ENCODE results near the gene BCAT1.
A peak's percentile ranks its signal among the peaks of the same experiment; 100 is the strongest.
"Not testable (repeated sequence)": the region's sequence is repeated elsewhere in the genome, so short reads cannot be mapped to it uniquely, and the experiment has no call there.

BCAT1 gene

DNA sequence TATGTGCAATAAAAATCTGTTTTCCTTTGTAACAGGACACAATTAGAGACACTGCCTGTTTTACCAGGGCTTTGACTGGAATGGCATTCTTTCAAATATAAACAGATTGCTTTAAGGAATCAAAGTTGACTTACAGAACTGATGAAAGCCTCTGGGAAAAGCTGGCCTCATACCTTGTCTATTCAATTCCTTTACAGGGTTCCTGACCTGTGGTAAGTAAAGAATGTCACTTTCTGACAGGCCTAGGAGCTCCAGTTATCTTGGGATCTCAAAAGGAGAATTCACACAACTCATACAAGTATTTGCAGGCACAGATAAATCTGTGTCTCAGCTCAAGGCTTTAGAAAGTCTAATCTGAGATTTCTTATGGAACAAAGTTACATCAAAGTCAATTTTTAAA lies 88.4 kb downstream of the BCAT1 start:
- DNase-seq (ENCODE audit: extremely low read depth in 1 of 2, low read depth in 1 of 2) = no peak

DNA sequence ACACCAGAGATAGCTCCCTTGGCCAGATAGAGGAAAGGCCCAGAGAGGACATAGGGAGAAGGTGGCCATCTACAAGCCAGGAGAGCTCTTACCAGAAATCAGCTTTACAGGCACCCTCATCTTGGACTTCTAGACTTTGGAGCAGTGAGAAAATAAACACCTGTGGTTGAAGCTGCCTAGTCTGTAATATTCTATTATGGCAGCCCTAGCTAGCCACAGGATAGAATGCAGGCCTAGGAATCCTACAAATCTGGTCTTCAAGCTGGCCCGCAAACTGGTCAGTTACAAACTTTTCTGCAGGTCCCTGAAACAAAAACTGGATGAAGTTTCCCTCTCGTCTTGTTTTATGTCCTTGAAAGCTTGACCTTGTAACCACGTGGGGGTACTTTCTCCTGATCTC lies 92.4 kb downstream of the BCAT1 start:
- no peak for DNase-seq (ENCODE audit: extremely low read depth in 1 of 2, low read depth in 1 of 2)

DNA sequence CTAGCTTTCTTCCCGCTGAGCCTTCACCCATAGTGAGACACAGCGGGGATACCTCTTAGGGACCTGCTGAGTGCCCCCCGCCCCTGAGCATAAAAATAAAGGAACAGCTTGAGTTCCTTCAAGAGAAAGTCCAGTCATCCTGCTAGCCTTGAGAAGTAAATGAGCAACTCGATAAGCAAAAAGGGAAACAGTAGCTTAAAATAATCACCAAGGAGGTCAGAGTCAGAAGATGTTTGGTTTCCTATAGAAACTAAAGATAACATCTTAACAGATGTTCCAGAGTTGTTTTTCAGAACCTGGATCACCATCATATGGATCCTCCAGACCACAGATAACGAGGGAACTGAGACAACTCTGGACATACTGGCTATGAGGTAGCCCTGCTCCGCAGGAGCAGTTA lies 94.0 kb downstream of the BCAT1 start:
- no peak for DNase-seq (ENCODE audit: extremely low read depth in 1 of 2, low read depth in 1 of 2)

DNA sequence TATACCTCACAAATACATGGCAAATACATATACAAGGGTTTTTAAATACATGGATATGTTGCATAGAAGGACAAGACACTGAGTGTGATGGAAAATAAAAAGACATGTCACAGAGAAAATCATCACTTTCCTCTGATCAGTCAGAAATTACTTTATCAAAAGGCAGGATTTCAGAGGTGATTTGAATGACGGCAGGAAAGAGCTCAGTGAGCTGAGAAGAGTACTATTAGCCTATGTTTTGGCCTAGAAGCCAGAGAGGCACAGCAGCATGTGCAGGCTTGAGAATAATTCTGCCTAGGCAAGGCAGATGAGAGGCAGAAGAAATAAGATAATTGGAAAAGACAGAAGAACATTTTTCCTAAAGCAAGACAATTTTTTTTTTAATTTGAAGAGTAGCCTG lies 94.9 kb downstream of the BCAT1 start:
- no peak for DNase-seq (ENCODE audit: extremely low read depth in 1 of 2, low read depth in 1 of 2)

- DNase-seq (ENCODE audit: extremely low read depth in 1 of 2, low read depth in 1 of 2) = no peak
Observed at GRCh38 chr12:24853588-24853987, 95.3 kb downstream of the BCAT1 start.

DNA sequence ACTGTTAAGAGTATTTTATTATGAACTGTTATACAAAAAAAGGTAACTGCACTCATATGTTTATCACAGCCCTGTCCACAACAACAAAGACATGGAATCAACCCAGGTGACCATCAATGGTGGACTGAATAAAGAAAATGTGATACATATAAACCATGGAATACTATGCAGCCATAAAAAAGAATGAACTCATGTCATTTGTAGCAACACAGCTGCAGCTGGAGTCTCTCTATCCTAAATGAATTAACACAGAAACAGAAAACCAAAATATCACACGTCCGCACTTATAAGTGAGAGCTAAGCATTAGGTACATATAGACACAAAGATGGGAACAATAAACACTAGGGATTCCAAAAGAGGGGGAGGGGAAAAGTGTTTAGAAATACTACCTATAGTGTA lies 95.8 kb downstream of the BCAT1 start:
- DNase-seq (ENCODE audit: extremely low read depth in 1 of 2, low read depth in 1 of 2) = no peak

DNA sequence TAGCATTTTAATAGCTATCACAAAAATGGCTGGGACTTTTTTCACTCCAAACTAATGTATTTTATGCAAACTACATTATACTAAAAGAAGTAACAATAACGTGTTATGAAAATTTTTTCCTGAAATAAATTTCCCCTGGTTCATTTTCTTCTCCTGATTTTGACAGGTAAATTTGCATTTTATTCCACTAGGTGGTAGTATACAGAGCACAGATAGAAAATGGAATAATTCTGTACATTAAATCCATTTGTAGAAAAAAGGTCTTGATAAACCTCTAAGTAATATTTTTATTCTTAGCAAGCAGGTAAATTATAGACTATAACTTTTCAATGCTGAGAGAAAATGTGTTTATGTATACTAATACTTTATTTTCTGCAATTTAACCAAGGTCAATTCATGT lies 96.5 kb downstream of the BCAT1 start:
- DNase-seq (ENCODE audit: extremely low read depth in 1 of 2, low read depth in 1 of 2) = no peak

- not testable (repeated sequence) for DNase-seq (ENCODE audit: extremely low read depth in 1 of 2, low read depth in 1 of 2)
Observed at GRCh38 chr12:24851883-24852282, 97.0 kb downstream of the BCAT1 start.

GRCh38 chr12:24851341-24851740 lies 97.6 kb downstream of the BCAT1 start:
- DNase-seq (ENCODE audit: extremely low read depth in 1 of 2, low read depth in 1 of 2) = no peak

GRCh38 chr12:24850496-24850895 lies 98.4 kb downstream of the BCAT1 start:
- no peak for DNase-seq (ENCODE audit: extremely low read depth in 1 of 2, low read depth in 1 of 2)

- no peak for DNase-seq (ENCODE audit: extremely low read depth in 1 of 2, low read depth in 1 of 2)
Observed at GRCh38 chr12:24848941-24849477, 99.9 kb downstream of the BCAT1 start.

- no peak for DNase-seq (ENCODE audit: extremely low read depth in 1 of 2, low read depth in 1 of 2)
Observed at GRCh38 chr12:24846689-24847088, 102.2 kb downstream of the BCAT1 start.

- DNase-seq (ENCODE audit: extremely low read depth in 1 of 2, low read depth in 1 of 2) = no peak
Observed at GRCh38 chr12:24845615-24846014, 103.3 kb downstream of the BCAT1 start.

GRCh38 chr12:24840046-24840800 lies 108.7 kb downstream of the BCAT1 start:
- no peak for DNase-seq (ENCODE audit: extremely low read depth in 1 of 2, low read depth in 1 of 2)

DNA sequence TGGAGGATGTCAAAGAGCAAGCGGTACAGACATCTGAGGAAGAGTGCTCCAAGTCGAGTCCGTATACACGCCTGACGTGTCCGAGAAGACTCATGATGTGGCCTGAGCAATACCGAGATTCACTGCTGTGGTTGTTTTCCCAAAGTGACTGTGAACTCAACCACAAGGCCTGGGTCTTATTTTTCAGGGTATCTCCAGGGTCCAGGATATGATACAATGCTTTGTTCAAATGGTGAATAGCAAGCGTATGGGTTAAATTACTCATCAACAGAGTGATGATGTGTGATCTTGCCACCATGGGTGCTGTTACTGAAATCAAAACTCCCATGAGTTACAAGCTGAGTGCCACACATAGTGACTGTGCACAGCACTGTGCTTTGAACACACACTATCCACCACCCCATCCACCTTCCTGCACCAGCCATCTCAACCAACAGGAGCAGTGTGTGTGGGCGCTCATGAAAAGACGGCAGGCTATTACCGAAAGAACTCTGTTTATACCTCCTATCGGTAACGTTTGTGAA lies 109.6 kb downstream of the BCAT1 start:
- DNase-seq (ENCODE audit: extremely low read depth in 1 of 2, low read depth in 1 of 2) = peak; percentile 40 to 76

GRCh38 chr12:24838531-24838950 lies 110.4 kb downstream of the BCAT1 start:
- peak in 1 of 2 donors; percentile 28 for DNase-seq (ENCODE audit: extremely low read depth in 1 of 2, low read depth in 1 of 2)

- DNase-seq (ENCODE audit: extremely low read depth in 1 of 2, low read depth in 1 of 2) = no peak
Observed at GRCh38 chr12:24835377-24835776, 113.5 kb downstream of the BCAT1 start.

- no peak for DNase-seq (ENCODE audit: extremely low read depth in 1 of 2, low read depth in 1 of 2)
Observed at GRCh38 chr12:24833513-24833912, 115.4 kb downstream of the BCAT1 start.

DNA sequence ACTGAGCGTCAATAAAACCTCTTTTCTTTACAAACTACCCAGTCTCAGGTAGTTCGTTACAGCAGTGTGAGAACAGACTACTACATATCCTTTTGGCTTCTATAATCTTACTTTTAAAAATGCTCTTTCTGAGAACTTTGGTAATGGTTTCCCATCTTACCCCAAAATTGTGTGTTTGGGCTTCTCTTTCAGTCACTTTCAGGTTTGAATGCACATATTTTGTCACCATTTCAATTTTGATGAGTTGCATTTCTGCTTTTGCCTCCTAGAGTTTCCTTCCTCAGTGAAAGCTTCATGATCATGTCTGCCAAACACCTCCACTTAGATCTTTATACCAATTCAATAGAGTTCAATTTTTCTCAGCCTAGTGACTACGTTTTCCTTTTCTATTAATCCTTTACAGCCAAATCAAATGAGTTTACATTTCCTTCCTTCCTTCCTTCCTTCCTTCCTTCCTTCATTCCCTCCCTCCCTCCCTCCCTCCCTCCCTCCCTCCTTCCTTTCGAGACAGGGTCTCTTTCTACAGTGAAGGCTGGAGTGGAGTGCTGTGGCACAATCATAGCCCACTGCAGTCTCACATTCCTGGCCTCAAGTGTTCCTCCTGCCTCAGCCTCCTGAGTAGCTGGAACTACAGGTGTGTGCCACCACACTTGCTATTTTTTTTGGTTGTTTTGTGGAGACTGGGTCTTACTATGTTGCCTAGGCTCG lies 124.9 kb downstream of the BCAT1 start:
- no peak for DNase-seq (ENCODE audit: extremely low read depth in 1 of 2, low read depth in 1 of 2)

GRCh38 chr12:24822121-24822899 lies 126.6 kb downstream of the BCAT1 start:
- DNase-seq (ENCODE audit: extremely low read depth in 1 of 2, low read depth in 1 of 2) = no peak

DNA sequence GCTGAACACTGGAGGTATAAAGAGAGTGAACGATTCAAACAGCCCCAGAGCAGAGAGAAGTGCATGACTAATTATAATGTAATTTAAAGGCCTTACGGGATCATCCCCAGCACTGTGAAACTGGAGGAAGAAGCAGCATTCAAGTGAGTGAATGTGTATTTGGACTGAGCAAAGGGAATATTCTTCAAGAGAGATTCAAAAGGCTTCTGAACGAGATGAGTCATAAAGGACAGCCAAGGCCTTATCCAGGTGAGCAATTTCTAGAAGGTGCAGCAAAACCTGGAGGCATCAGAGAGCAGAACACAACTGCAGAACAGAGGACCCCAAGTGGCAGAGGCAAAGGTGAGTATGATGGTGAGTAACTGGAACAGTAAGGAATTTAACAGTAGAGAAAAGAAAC lies 127.2 kb downstream of the BCAT1 start:
- no peak for DNase-seq (ENCODE audit: extremely low read depth in 1 of 2, low read depth in 1 of 2)

Measured in stimulated activated CD8-positive, alpha-beta memory T cell treated with anti-CD3 and anti-CD28 coated beads, Interleukin-7, amount 100 ng/mL, for 48 hours (primary cell).